ENCODE measurements around the gene DDN.

The DDN gene

DNA sequence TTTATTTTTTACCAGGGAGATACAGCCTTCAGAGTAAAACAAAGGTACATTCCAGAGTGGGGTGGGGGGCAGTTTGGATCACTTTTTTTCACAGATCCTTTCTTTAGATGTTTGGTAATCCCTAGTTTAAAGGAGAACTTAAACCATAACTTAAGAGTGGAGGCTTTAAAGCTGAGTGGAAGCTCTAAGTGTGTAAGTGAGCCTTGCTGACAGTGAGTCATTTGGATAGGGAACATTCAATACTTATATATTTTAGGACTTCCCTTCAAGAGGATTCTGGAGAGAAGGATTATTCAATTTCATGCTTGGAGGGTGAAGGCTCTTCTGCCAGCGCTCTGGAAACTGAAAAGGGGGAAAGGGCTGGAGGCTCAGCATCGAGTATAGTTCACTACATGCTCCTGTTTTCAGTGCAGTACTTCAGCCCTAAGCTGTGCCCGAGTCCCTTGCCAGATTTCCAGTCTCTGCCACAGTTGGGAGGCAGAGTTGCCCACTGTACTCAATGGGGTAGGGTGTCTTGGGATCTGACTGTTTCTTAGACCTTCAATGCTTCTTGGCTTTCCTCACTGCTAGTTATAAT, 11.0 kb upstream of the DDN start:
- DNase-seq = no peak

DNA sequence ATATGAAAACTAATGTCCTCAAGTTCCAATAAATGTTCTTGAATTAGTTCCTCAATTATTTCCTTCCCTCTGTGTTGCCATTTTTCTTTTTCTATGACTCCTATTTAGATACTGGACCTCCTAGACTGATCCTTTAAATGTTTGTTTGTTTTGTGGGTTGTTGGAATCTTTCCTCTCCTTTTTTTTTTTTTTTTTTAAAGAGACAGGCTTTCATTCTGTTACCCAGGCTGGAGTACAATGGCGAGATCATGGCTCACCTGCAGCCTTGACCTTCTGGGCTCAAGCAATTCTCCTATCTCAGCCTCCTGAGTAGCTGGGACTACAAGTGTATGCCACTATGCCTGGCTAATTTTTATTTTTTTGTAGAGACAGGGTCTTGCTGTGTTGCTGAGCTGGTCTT, 9.8 kb upstream of the DDN start:
- no peak for DNase-seq

DNA sequence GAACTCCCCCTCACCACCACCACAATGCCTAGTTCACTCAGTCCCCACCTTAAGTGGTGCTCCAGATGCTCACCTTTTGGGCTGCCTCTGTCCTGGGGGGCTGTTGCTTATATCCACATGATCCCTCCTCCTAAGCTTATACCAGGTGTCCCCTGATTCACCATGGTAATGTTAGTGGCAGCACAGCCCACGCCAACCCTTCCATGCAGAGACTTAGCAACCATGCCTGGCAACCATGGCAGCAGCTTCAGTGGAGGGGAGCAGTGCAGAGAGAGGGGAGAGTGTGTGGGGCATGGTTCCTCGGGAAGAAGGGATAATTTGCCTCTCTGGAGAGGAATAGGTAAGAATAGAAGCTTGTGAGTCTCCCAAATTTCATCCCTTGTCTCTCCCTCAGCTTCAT, 1.2 kb upstream of the DDN start:
- DNase-seq = no peak

DNA sequence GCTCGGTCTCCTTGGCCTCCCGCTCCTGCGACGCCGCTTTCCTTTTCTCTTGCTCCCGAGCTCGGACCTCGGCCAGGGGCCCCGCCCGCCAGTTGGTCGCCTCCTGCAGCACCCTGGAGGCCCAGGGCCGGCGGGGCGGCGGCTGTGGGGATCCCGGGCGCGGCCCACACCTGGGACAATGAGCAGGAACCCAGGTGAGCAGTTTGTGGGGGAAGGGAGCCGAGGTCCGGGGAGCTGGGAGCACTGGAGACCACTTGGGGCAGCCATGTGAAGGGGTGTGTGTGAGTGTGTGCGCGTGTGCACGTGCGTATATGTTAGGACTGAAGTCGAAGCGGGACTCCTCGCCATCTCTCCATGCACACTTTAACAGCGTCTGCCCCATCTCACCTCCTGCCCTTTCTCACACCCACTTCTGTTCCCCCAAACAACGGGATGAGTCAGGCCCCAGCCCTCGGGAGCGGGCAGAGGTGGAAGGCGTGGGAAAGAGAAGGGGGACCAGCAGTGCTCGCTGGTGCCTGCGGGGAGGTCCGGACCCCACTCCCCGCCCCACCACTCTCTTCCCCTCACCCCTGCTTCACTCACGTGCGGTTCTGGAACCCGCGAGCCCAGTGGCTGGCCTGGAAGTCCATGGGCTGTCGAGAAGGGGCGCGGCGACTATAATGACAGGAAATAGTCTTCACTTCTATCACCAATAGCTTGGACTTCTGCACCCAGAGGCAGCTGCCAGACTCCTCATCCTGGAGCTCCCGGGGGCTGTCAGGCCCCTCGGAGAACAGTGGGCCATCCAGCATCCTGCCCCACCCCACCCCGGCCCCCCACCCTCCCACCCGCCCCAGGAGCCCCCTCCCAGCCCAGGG, 450 bp downstream of the DDN start:
- peak in 1 of 2 experiments; percentile 37 for DNase-seq

DNA sequence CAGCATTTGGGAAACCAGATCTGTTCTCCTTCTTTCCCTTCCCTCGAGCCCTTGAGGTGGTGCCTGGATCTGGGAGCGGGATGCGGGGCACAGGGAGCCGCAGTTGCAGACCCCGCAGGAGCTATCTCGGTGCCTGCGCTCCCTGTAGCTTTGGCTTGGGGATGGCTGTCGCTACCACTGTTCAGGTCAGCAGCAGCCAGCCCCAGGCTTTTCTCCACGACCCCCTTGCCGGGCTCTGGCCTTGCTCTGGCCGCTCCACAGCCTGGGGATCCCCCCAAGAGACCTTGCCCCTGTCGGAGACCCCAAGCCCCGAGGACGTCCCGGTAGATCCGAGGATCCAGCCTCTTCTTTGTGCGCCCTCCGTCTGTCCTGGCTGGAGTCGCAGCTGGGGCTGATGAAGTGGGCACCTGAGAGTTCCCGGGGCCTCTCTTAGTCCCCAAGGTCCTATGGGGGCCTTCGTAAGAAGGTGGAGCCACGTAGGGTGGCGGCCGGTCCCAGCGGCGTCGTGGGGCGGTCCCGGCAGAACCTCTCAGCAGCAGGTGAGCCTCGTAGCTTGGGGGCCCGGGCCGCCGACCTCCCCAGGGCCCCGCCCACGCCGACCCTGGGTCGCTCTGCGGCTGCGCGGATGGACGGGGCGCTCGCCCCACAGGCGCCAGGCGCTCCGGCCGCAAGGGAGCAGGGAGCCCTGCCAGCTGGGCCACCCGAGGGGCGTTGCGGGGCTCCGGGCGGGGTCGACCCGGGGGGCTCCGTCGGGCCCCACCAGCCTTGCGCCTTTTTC, 1.3 kb downstream of the DDN start:
- DNase-seq = no peak

DNA sequence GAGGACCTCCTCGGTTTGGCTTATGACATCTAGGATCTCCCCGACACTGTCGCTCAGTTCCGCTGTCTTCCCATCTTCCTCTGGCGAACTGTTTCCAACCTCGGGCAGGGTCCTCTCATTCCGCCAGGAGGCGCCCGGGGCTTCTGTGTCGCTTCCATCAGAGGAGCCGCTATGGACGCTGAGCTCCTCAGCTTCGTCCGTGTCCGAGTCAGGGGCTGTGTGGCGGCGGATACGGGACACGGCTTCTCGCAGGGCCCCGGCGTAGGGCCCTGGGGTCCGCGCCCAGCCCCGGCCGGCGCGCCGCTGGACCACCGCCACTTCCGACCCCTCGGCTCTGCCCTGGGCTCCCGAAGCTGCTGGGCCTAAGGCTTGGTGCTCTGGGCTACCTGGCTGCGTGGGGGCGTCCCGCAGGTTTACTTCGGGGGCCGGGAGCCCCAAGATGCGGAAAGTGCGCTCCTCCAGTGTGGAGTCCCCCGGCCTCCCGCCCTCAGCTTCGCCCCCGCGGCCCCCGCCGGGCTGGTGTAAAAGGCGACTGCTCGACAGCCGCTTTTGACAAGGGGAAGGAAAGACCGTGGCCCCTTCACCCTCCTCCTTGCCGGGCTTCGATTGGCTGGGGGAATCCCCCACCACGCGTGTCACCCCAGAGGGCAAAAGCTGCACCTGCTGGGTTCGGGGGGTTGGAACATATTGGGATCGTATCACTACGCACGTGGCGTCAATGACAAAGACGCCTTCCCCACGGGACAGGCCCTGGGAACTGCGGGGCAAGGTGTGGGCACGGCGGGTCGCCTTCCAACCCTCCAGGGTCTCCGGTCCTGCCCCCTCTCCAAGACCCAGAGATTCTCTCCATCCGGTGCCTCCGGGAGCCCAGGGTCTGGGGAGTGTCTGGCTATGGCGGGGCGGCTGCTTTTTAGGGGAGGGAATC, 2.1 kb downstream of the DDN start:
- DNase-seq = peak; percentile 60 to 61

DNA sequence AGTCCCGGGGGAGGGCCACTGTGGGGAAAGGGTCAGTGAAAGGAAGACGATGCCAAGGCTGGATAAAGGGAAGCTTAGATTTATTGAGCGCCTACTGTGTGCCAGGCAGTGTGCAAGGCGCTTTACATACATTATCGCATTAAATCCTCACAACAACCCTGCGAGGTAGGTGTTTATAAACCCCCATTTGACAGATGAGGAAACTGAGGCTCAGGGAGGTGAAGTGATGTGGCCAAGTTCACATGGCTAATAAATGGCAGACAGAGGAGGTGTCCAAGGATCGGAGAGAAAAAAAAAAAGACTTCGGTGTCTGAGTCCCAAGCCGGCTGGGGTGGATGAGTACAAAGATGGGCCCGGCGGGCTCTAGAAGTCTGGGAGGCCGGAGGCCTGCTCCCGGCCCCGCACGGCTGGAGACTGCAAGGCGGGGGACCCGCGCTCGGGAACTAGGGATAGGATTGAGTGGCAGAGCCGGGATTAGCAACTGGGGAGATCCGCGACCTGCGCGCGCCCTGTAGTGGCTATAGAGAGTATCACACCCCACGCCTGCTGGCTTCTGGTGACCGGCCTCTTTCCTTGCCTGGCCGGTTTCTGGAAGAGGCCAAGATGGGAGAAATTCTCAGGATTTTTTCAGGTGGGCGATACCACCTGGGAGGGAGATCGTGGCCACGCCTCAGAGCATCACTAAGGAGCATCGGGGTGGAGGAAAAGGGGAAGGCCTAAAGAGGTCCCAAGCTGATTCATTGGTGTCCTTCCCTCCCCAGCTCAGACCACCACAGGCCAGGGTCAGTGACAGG, 3.9 kb downstream of the DDN start:
- DNase-seq = peak in 1 of 2 experiments; percentile 37

DNA sequence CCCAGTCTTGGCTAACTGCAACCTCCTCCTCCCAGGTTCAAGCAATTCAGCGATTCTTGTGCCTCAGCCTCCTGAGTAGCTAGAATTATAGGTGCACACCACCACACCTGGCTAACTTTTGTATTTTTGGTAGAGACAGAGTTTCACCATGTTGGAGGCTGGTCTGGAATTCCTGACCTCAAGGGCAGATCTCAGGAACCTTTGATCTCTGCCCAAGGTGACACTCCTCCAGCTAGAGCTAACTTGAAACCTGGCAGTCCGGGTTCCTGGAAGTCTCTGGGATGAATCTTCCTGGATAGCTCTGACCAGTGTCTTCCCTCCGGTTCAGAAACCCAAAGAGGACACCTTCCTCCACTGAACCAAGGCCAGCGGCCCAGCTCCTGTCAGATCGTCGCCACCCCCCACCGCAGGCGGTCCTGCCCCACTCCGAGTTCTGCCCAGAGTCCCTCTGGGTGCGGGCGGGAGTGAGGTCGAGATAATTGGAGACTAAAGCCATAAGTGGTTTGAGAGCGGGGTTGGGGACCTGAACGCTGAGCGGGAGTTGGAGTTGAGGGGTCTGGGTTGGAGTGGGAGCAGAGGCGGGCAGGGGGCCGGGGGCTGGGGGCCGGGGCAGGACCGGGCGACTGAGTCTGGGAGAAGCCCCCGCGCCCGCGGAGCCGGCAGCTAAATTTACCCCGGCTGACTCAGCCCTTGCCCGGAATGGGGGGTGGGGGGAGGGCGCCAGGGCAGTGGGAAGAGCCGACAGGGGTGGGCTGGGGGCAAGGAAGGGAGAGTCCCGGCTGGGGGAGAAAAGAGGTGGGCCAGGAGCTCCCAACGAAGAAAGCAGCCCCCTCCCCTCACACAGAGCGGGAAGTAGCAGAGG, 4.7 kb downstream of the DDN start:
- no peak for DNase-seq

DNA sequence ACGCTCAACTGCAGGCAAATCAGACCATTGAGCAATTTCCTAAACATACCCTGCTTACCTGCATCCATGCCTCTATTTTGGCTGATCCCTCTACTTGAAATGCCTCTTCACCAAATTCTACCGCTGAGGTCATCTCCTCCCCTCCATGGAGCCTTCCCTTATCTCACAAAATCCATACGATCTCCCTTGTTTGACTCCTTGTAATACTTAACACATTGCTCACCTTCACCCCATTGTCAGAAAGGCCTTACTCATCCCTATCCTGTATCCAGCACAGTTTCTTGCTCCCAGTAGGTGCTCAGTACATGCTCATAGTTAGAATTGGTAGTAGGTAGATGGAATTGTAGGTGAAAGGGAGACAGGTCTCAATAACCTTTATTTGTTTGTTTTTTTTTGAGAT, 5.4 kb downstream of the DDN start:
- no peak for DNase-seq

DNA sequence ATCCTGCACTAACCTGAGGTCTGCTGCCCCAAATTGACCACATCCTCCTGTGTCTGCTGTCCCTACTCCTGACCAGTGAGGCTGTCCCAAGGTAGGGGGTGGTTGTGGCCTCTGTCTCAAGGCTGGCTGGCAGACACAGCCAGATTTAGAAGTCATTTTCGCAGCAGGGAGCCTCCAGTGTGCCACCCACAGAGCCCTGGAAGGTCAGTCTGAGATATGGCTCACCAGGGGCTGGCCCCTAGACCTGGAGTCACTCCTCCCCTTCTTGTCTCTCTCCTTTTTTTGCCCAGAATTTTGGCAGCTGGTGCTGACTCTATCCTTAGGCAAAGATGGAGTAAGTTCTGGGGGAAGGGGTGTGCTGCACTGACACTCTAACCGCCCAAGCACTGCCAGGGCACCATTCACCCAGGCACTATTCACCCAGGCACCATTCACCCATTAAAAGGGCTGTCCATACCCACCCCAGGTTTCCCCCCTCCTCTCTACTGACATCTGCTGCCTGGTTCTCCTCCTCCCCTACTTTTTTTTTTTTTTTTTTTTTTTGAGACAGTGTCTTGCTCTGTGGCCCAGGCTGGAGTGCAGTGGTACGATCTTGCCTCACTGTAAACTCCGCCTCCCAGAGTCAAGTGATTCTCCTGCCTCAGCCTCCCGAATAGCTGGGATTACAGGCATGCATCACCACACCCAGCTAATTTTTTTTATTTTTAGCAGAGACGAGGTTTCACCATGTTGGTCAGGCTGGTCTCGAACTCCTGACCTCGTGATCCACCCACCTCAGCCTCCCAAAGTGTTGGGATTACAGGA, 7.7 kb downstream of the DDN start:
- DNase-seq = no peak

DNA sequence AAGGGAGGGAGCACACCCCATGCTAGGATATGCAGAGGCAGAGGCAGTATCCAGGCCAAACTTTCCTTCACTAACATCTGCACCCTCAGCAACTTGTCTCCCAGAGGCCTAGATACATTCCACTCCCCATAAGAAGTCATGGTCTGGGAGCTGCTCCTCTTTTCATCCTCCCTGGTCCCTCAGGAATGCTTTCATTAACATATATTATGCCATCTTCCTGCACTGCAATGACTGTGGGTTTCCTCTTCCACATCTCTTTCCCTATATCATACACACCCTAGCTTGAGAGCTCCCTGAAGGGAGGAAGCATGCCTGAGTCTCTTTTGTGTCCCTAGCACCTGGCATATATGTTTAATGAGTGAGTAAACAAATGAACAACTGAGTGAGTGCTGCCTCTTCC, 8.6 kb downstream of the DDN start:
- no peak for DNase-seq

DNA sequence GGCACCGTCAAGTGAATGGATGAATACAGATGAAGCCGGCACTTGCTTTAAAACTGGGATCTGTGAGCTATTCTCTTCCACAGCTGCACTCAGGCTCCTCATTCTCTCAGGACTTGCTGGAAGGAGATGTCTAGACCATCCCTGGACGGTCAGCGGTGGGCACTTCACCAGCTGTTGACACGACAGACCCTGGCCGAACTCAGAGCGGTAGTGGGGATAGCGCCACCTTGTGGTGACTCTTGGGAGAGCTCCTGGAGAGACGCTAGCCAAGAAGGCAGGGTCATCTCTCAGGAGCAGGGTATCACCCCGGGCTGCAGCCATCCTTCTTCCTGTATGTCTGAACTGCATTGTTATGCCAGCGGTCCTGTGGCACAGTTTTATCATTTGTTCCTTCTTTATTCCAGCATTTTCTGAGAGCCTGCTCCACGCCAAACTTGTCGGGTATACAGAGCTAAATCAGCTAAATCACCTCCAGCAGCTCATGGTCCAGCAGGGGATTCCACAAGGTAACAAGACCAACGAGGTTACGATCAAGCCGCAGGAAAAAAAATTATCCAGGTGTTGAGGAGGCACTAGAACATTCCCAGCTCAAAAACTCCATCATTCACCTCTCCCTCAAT, 11.0 kb downstream of the DDN start:
- DNase-seq = peak; percentile 64 to 67

DNA sequence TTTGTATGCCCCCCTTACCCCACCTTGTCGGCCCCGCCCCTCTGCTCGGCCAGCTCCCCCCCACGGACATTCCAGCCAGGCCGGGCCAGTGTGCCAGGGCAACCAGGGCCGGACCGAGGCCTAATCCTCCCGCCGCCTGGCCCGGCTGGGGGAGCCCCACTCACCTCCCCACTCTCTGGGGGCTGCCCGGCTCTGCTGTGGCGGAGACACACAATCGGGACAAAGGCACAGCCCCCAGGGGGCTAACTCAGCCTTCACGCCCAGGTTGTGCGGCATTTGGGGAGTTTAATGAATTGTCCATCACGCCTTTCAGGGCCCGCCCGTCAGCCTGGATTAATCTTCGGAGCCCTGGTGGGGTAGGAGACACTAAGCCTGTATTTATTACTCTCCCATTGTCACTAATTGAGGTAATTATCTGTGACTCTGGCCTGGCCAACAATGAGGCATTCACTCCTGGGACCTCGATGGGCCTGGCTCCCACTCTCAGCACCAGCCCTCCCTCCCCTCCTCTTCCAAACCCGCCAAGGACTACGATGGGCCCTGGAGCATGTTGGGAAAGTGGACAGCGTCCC, 12.4 kb downstream of the DDN start:
- DNase-seq = no peak

DNA sequence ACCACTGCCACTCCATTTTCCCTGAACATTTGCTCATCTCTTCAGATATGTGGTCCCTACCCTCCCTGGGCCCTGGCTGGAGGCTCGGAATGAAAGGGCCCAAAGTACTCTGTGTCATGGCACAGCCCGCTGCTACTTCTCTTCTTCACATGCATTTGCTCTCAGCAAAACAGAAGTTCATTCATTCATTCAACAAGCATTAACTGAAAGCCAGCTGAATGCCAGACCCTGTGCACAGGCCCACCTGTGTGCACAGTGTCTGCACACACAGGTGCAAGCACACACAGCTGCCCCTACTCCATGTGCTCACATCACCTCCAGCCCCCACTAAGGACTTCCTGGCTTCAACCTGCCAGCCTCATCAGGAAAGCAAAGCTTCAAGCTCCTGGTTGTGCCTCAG, 13.3 kb downstream of the DDN start:
- DNase-seq = no peak

DNA sequence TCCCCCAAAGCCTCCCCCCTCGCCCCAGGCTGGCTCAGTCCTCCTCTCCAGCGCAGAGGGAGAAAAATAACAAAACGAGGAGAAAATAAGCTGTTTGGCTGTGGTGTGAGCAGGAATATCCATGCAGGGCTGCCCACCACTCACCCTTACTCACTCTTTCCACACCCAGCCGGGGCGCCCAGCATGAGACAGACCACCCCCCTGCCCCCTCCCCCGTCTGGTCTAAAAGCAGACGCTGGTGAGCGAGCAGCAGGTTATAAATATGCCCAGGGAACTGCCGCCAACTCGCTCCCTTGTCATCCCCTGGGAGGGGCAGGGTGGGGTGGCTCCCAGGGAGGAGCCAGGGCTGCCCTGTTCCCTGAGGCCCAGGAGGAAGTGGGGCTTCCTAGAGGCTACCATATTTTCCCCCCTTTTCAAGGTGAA, 13.7 kb downstream of the DDN start:
- DNase-seq = no peak

DNA sequence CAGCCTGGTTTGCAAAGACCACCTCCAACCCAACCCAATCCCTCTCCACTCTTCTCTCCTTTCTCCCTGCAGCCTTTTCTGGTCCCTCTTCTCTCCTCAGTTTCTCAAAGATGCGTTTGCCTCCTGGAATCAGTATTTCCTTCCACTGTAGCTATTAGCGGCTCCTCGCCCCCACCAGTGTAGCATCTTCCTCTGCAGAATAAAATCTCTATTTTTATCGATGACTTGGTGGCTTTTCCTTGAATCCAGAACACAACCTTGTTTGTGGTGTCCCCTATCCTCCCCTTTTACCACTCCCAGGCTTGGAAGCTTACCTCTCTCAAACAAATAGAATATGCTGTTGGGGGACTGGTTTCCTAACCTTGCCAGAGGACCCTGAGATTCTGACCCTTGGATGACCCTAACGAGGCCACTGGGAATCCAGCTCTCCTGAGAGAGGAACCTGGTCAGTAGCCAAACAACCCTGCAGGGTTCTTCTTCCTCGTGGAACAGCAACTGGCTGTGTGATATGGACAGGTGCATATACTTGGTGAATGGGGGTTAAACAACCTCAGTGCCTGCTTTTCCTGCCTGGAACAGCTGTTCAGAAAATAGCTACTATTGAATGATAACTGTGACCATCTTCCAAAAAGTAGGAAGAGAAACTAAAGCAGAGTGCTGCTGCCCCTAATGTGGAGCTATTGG, 16.6 kb downstream of the DDN start:
- no peak for DNase-seq

DNA sequence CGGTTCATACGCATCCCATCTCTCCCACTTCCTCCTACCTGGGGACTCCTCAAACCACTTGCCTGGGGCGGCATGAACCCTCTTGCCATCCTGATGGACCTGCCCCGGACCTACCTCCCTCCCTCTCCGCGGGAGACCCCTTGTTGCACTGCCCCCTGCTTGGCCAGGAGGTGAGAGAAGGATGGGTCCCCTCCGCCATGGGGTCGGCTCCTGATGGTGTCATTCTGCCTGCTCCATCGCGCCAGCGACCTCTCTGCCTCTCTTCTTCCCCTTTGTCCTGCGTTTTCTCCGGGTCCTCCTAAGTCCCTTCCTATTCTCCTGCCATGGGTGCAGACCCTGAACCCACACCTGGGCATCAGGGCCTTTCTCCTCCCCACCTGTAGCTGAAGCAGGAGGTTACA, 17.4 kb downstream of the DDN start:
- no peak for DNase-seq

DNA sequence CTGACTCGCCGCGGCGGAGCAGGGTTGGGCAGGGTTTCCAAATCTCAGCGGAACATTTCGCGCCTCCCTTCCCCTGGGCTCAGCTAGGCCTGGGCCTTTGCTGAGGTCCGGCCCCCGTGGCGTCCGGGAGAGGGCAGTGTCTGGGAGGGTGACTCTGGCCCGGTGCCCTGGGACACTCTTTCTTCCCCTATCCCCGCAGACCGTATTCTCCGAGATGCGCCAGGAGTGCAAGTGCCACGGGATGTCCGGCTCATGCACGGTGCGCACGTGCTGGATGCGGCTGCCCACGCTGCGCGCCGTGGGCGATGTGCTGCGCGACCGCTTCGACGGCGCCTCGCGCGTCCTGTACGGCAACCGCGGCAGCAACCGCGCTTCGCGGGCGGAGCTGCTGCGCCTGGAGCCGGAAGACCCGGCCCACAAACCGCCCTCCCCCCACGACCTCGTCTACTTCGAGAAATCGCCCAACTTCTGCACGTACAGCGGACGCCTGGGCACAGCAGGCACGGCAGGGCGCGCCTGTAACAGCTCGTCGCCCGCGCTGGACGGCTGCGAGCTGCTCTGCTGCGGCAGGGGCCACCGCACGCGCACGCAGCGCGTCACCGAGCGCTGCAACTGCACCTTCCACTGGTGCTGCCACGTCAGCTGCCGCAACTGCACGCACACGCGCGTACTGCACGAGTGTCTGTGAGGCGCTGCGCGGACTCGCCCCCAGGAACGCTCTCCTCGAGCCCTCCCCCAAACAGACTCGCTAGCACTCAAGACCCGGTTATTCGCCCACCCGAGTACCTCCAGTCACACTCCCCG, 18.0 kb downstream of the DDN start:
- DNase-seq = peak in 1 of 2 experiments; percentile 33

Measured in activated CD4-positive, alpha-beta T cell treated with anti-CD3 and anti-CD28 coated beads, Interleukin-2, amount 50 U/mL, for 4 hours (primary cell).